Measurements from ENCODE around the gene TUBA4A.

DNA sequence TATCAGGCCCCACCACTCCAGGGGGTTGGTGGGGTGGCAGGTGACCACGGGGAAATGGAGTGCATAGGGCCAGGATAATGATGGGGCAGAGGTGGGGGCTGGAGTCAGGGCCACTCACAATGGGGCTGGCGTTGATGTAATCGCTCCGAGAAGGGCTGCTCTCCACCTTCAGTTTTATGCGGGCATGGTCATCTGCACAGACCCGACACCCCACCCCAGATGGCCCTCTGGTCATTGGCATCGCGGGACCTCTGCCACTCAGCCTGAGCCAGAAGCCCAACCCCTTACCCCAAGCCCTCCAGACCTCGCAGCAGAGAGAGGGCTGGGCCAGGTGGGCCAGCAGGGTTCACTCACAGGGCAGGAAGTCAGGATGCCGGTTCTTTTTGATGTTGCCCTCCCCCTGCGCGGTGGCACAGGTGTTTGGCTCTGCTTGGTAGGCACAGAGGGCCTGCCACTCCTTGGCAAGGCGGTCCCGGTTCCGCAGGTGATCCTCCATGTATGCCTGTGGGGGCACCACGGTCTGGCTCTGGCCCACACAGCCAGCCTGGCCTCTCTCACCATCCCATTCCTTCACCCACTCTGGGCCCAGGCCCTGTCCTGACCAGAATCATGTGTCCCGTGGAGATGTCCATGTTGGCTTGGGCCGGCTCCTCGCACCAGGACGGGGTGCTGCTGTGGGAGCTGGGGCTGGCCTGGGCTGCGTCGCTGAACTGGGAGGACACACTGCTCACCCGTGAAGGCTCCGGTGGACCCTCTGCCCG is 43.1 kb upstream of the TUBA4A start:
- TF ChIP-seq, protein P1, sequence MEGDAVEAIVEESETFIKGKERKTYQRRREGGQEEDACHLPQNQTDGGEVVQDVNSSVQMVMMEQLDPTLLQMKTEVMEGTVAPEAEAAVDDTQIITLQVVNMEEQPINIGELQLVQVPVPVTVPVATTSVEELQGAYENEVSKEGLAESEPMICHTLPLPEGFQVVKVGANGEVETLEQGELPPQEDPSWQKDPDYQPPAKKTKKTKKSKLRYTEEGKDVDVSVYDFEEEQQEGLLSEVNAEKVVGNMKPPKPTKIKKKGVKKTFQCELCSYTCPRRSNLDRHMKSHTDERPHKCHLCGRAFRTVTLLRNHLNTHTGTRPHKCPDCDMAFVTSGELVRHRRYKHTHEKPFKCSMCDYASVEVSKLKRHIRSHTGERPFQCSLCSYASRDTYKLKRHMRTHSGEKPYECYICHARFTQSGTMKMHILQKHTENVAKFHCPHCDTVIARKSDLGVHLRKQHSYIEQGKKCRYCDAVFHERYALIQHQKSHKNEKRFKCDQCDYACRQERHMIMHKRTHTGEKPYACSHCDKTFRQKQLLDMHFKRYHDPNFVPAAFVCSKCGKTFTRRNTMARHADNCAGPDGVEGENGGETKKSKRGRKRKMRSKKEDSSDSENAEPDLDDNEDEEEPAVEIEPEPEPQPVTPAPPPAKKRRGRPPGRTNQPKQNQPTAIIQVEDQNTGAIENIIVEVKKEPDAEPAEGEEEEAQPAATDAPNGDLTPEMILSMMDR (IDR thresholded peaks at IDR 0.05): no peak
- TF ChIP-seq POLR2AphosphoS5 (IDR thresholded peaks at IDR 0.05; ENCODE audit: insufficient read depth in 1 of 2, low read depth in 1 of 2) (no peak), POLR2A (IDR thresholded peaks at IDR 0.05) (no peak)

Data from vagina (tissue), 2 donors.